Vagina (tissue), 2 donors: ENCODE results near the gene PHLDB1.
"Not testable (repeated sequence)": the region's sequence is repeated elsewhere in the genome, so short reads cannot be mapped to it uniquely, and the experiment has no call there.

Source experiments
- CTCF ChIP-seq, 3 experiments: fragments of 450-650 bp in 2 of 3; fragments of 200-600 bp in 1 of 3; sonication (generic) in 1 of 3; IDR thresholded peaks; one replicate each; pipeline ENCODE4 v1.5.1; 2017 to 2019; ENCODE audit warnings: antibody characterized with exemption in 3 of 3, mild to moderate bottlenecking in 2 of 3, moderate library complexity in 2 of 3
- POLR2A ChIP-seq, 2 donors: fragments of 450-650 bp; IDR thresholded peaks; one replicate each; pipeline ENCODE4 v1.6.1; 2017; ENCODE audit warnings: antibody characterized with exemption in 2 of 2, mild to moderate bottlenecking in 2 of 2, moderate library complexity in 2 of 2
- POLR2AphosphoS5 ChIP-seq, 2 donors: sonication (generic); formaldehyde crosslinking; IDR thresholded peaks; one replicate each; pipeline ENCODE4 v1.9.0; 2017; ENCODE audit warnings: antibody characterized with exemption in 2 of 2, mild to moderate bottlenecking in 2 of 2, low read depth in 1 of 2; ENCODE audit not compliant: insufficient read depth in 1 of 2

GRCh38 chr11:118571701-118572060 lies 35.7 kb upstream of the PHLDB1 start:
- TF ChIP-seq CTCF (IDR thresholded peaks at IDR 0.05); POLR2AphosphoS5 (IDR thresholded peaks at IDR 0.05; ENCODE audit: insufficient read depth in 1 of 2, low read depth in 1 of 2); POLR2A (IDR thresholded peaks at IDR 0.05): not testable (repeated sequence)
